ENCODE results near the gene ASTE1. TPM values are rescaled to one million over a fixed set of nuclear protein-coding genes. Genes with fewer than 3 reads are reported as not detected.

Gene ASTE1
- total and polyA plus RNA-seq, 10 of the 15 experiments (the other 5 are each of a cell fraction or from before 2014, with no cell fraction given), result 5.1 to 12.0 (median 8.2) TPM

GRCh38 chr3:130992344-130992743 is 34.3 kb downstream of the ASTE1 start:
- TF ChIP-seq NFIC (IDR thresholded peaks at IDR 0.05; ENCODE audit: low read depth, low read length) (no peak), IRF3 (IDR thresholded peaks at IDR 0.05) (no peak), ZBTB4 (CRISPR knock-in tag; IDR thresholded peaks at IDR 0.05) (no peak), FOS (IDR thresholded peaks at IDR 0.05; ENCODE audit: borderline replicate concordance, extremely low read depth, insufficient read length) (no peak), ETV6 (conservative IDR thresholded peaks at IDR 0.05 in 1 of 2, IDR thresholded peaks at IDR 0.05 in 1 of 2; ENCODE audit: borderline replicate concordance in 1 of 2, low read depth in 1 of 2) (no peak), SPI1 (IDR thresholded peaks at IDR 0.05; ENCODE audit: borderline replicate concordance, insufficient read depth, low read depth, low read length) (no peak), MXI1 (IDR thresholded peaks at IDR 0.05; ENCODE audit: low read depth, low read length) (no peak), MEF2B (IDR thresholded peaks at IDR 0.05; ENCODE audit: partially characterized antibody, poor library complexity, severe bottlenecking) (no peak)
- ATAC-seq, result no peak
- Histone ChIP-seq H3K4me1 (ENCODE audit: control insufficient read depth, insufficient read depth, low read length) (no peaks in the 10 kb centered on the region), H3K4me3 (no peak overlapping the region), H3K9me3 (replicated peaks; ENCODE audit: control insufficient read depth, insufficient read depth, low read length) (no peaks in the 10 kb centered on the region), H3K9ac (ENCODE audit: control insufficient read depth, insufficient read depth, low read length) (no peak overlapping the region), H4K20me1 (ENCODE audit: control insufficient read depth, insufficient read depth) (no peaks in the 10 kb centered on the region), H3K4me2 (ENCODE audit: control insufficient read depth, insufficient read depth) (no peak overlapping the region), H3K36me3 (ENCODE audit: control insufficient read depth in 2 of 2, insufficient read depth in 2 of 2, low read length in 1 of 2) (peaks cover 4 to 13% of the 10 kb centered on the region in 2 experiments), H3K27ac (ENCODE audit: control insufficient read depth, insufficient read depth) (no peak overlapping the region), H3K79me2 (ENCODE audit: control insufficient read depth, insufficient read depth, low read length) (no peaks in the 10 kb centered on the region), H2AFZ (ENCODE audit: control insufficient read depth, low read depth, low read length) (no peak overlapping the region), H3K27me3 (replicated peaks in 1 of 2; ENCODE audit: control insufficient read depth in 2 of 2, insufficient read depth in 2 of 2, low read length in 1 of 2) (no peaks in the 10 kb centered on the region)
- CTCF ChIA-PET, result interaction anchor here (1.2 kb wide), 1 partner anchor 9 kb away, joined by 3 read pairs; no protein-coding TSS in a partner anchor
- in situ Hi-C loops (cut with MboI), result no loop called here
- RAD21 ChIA-PET (ENCODE audit: unreplicated experiment), result no interaction called here
- no TSS peak for BruUV-seq (replicated peaks)
- intact Hi-C loops (cut with micrococcal nuclease; ENCODE audit: unreplicated experiment), result no loop called here
- POLR2A ChIA-PET, result no interaction called here
- no peak for FAIRE-seq
- no peak for DNase-seq (ENCODE audit: low read depth, low spot score)
- SMC1A ChIA-PET (ENCODE audit: uncharacterized antibody, unreplicated experiment), result no interaction called here
- WGBS (ENCODE audit: insufficient coverage, insufficient replicate concordance, low lambda C conversion rate, missing lambda C conversion rate), result 98% methylated on average over 3 of the region's 3 CpGs

All from GM12878 (cell line).